Skeletal muscle satellite cell (primary cell): Measurements from ENCODE around the gene ATXN7L1.

Experiments
- H3K27me3 ChIP-seq: 2 replicates; pipeline ENCODE4 v1.7.0; 2013; ENCODE audit warnings: low read length; ENCODE audit not compliant: control insufficient read depth, insufficient read depth
- H3K36me3 ChIP-seq: 2 replicates; pipeline ENCODE4 v1.7.0; 2013; ENCODE audit warnings: mild to moderate bottlenecking, control low read depth, low read length; ENCODE audit not compliant: insufficient read depth
- H3K4me1 ChIP-seq: 2 replicates; pipeline ENCODE4 v1.7.0; 2013; ENCODE audit warnings: low read length; ENCODE audit not compliant: control insufficient read depth, insufficient read depth
- H3K4me2 ChIP-seq: 2 replicates; pipeline ENCODE4 v1.7.0; 2013; ENCODE audit warnings: mild to moderate bottlenecking, low read length
- H3K4me3 ChIP-seq: 2 replicates; pipeline ENCODE4 v1.7.0; 2013; ENCODE audit warnings: low read length
- H3K9ac ChIP-seq: 2 replicates; pipeline ENCODE4 v1.7.0; 2013; ENCODE audit warnings: mild to moderate bottlenecking, low read depth, low read length, moderate library complexity
- H3K9me3 ChIP-seq: replicated peaks from 2 replicates; pipeline ENCODE4 v1.7.0; 2013; ENCODE audit warnings: mild to moderate bottlenecking, control low read depth, low read length

Gene ATXN7L1

DNA sequence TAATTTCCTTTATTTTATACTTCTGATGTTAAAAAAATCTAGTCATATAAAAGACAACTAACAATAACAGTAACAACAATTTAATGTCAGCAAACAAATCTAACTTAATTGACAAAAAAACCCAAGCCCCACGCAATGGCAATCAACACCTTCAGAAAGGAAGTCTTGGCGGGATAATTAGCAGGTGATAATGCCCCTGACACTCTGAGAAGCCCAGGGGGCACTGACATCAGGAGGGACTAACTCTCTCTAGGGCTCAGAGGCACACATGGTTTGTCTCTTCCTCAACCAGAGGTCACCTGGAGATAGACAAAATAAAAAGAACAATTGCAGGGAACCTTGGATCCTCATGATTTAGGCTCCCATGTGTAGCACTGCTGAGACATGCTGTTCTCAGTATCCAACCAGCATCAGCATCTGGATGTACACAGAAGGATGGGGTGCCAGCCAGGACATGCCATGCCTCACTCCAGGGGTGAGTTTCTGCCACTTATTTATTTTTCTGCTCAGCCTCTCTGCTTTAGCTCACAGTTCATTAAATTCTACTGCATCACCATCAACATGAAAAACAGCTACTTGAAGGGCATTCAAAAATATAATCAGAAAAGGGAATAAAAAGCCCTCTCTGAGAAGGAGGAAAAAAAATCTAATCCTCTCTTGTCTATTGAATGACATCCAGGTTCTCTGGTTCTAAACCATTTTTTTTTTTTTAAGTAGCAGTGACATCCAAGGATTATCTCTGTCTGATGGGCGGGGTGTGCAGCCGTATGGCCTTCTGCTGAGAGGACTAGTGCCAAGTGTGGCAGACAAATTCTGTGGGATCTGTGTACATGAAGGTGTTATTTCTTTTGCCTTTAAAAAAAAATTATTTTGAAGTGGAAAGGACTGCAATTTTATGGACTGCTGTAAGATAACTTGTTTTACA lies 96.3 kb downstream of the ATXN7L1 start:
- no peaks in the 10 kb centered on the region for H3K27me3 ChIP-seq
- peaks cover 38% of the 10 kb centered on the region for H3K4me1 ChIP-seq
- no peak overlapping the region for H3K9ac ChIP-seq
- no peak overlapping the region for H3K4me3 ChIP-seq
- H3K4me2 ChIP-seq: no peak overlapping the region
- H3K36me3 ChIP-seq: no peaks in the 10 kb centered on the region
- no peaks in the 10 kb centered on the region for H3K9me3 ChIP-seq

DNA sequence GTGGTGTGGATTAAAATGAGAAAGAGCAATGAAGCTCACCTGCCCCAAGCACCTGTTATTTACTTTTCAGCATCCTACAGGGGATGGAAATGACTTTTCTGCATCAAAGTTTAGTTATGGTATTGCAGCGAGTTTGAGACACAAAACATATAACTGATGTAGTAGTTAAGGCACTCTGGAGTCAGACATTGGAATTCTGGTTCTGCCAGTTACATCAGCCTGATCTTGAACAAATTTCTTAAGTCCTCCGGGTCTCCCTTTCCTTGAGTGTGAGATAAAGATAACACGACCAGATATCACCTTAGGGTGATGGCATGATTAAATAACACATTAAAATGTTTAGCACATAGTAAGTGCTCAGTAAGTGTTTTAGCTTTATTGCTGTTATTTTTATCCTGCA lies 97.4 kb downstream of the ATXN7L1 start:
- Histone ChIP-seq H3K36me3 (no peaks in the 10 kb centered on the region), H3K9ac (no peak overlapping the region), H3K4me2 (no peak overlapping the region), H3K4me3 (no peak overlapping the region), H3K4me1 (peaks cover 41% of the 10 kb centered on the region), H3K27me3 (no peaks in the 10 kb centered on the region), H3K9me3 (no peaks in the 10 kb centered on the region)

DNA sequence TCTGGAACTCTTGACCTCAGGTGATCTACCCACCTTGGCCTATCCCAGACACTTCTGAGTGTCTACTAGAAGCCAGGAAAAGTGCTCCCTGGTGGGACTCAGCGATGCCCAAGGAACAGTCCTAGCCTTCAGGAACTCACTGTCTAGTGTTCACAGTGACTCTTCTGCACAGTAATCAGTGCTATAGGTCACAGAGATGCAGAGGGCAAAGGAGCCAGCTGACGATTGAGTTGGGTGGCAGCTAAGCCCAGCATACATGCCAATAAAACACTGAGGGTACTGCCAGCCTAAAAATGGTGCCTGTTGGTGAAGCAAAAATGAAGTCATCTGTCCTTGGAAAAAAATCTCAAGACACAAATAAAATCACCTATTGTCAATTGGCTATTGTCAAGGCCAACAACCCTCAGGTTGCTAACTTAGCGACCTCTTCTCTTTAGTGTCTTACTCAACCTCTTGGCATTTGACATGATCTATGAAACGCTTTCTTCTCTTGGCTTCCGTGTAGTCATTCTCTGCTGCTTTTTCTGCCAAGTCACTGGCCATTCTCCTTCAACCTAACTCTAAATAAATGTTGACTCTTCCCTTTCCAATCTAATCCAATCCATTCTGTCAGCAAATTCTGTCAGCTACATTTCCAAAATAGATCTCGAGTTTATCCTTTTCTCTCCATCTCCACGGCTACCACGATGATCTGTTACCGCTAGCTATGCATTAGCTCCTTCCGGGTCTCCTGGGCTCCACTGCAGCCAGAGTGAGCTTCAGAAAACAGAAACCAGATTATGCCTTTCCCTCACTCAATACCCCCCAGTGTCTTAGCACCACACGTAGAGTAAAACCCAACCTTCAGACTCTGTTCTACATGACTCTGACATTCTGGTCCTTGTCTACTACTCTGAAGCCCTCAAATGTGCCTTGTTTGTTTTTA lies 99.2 kb downstream of the ATXN7L1 start:
- Histone ChIP-seq H3K27me3 (no peaks in the 10 kb centered on the region), H3K9me3 (no peaks in the 10 kb centered on the region), H3K4me2 (peak overlapping the region; percentile 11), H3K36me3 (no peaks in the 10 kb centered on the region), H3K4me3 (no peak overlapping the region), H3K9ac (no peak overlapping the region), H3K4me1 (peaks cover 31% of the 10 kb centered on the region)

DNA sequence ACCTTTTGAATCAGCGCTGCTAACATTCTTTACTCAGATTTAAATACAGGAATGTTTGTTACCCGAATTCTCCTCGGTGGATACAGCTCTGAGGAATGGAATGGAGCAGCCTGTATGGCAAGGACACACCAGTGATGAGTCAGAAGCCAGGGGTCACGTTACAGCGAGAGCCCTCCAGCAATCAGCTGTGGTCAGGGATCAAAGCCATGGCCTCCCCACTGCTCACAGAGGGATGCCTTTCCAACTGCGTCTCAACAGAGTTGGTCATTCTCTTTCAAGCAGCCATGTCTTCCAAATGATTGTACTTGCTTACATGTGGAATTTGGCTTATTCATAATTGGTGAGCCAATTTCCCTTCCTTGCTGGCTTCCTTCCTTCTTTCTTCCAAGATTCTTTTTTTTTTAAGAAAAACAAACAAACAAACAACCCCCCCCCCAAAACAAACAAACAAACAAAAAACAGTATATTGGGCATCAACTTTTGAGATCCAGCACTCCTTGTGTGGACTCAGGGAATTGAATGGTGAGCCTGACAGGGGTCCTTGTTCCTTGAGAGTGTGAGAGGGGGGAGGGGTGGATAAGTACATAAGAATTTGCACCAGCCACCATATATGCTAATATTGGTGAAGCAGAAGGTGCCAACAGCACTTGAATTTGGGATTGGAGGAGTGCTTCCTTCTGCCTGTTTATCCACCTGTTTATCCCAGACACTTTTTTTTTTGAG lies 100.2 kb downstream of the ATXN7L1 start:
- Histone ChIP-seq H3K4me2 (peak overlapping the region; percentile 72), H3K4me3 (no peak overlapping the region), H3K9me3 (no peaks in the 10 kb centered on the region), H3K36me3 (no peaks in the 10 kb centered on the region), H3K4me1 (peaks cover 28% of the 10 kb centered on the region), H3K27me3 (no peaks in the 10 kb centered on the region), H3K9ac (peak overlapping the region; percentile 24)

DNA sequence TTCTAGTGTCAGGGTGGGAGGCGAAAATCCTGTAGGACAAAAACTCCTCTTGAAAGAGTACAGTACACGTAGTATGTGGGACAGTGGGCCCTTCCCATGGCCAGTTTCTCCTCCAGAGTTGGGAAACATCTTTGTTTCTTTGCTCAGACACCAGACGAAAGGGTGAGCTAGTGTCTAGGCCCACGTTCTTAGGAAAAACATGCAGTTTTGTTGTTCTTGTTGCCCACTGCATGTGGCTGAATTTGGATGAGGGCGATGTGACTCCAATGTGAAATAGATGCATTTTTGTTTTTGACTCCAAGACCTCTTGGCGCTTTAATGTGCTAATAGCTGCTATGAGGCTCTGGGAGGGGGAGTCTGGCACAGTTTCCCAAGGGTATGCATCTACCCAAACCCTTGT lies 100.8 kb downstream of the ATXN7L1 start:
- H3K27me3 ChIP-seq: no peaks in the 10 kb centered on the region
- H3K4me3 ChIP-seq: peak overlapping the region; percentile 10
- peaks cover 28% of the 10 kb centered on the region for H3K4me1 ChIP-seq
- peak overlapping the region; percentile 72 for H3K4me2 ChIP-seq
- H3K9me3 ChIP-seq: no peaks in the 10 kb centered on the region
- H3K9ac ChIP-seq: peak overlapping the region; percentile 24
- no peaks in the 10 kb centered on the region for H3K36me3 ChIP-seq

- H3K27me3 ChIP-seq: no peaks in the 10 kb centered on the region
- H3K4me3 ChIP-seq: no peak overlapping the region
- H3K4me2 ChIP-seq: no peak overlapping the region
- no peaks in the 10 kb centered on the region for H3K9me3 ChIP-seq
- no peak overlapping the region for H3K9ac ChIP-seq
- H3K4me1 ChIP-seq: peaks cover 43% of the 10 kb centered on the region
- H3K36me3 ChIP-seq: no peaks in the 10 kb centered on the region
Measured at GRCh38 chr7:105773030-105773460, 103.4 kb downstream of the ATXN7L1 start.

DNA sequence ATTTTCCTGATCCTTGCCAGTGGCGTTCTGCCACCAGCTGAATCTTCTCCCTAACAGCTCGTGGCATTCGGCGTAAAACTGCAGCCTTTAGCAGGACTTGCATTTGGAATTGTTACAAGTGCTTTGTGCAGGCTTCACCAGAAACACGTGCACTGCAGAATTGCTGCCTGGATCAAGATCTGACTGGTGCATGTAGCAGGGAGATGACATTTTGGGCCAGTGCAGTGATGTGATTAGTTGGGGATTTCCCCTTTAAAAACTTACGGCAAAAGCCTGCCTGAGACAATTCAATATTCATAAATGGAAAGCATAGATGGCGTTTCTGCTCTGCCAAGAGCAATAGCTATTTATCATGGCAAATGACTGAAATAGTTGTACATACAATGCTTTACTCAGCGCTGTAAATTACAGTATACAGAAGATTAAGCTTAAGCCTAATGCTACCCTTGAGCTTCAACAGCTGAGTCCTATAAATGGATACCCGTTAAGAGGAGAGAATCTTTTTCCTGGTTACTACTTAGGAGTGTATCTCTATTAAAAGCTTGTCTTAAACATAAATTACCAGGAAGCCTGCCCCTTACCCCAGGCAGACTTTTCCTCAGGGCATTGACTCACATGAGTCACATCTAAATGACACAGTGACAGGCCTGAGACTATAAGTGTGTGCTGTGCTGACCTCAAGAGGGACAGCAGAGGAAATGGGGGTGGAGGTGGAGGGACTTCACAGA lies 106.3 kb downstream of the ATXN7L1 start:
- Histone ChIP-seq H3K9me3 (no peaks in the 10 kb centered on the region), H3K4me2 (no peak overlapping the region), H3K9ac (no peak overlapping the region), H3K27me3 (no peaks in the 10 kb centered on the region), H3K36me3 (no peaks in the 10 kb centered on the region), H3K4me1 (peaks cover 18% of the 10 kb centered on the region), H3K4me3 (no peak overlapping the region)

- Histone ChIP-seq H3K9me3 (no peaks in the 10 kb centered on the region), H3K4me1 (peaks cover 16% of the 10 kb centered on the region), H3K27me3 (no peaks in the 10 kb centered on the region), H3K9ac (no peak overlapping the region), H3K4me3 (no peak overlapping the region), H3K36me3 (no peaks in the 10 kb centered on the region), H3K4me2 (no peak overlapping the region)
Measured at GRCh38 chr7:105768898-105769507, 107.4 kb downstream of the ATXN7L1 start.

DNA sequence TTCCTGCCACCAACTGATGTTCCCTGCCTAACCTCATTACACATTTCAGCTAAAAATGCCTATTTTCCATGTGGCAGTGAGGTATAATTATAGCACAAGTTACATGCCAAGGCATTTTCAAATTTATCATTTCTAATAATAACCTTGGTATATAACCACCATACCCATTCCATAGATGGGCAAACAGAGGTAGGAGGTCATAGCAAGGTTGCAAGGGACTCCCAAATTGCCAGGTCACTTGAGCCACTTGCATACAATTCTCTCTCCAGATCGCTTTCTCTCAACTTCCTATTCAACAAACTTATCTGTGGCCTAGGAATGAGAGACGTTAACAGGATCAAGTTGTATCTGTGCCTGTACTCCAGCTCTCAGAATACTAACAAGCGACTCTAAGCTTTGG lies 108.3 kb downstream of the ATXN7L1 start:
- Histone ChIP-seq H3K9me3 (no peaks in the 10 kb centered on the region), H3K4me3 (no peak overlapping the region), H3K4me2 (no peak overlapping the region), H3K4me1 (peaks cover 16% of the 10 kb centered on the region), H3K27me3 (no peaks in the 10 kb centered on the region), H3K36me3 (no peaks in the 10 kb centered on the region), H3K9ac (no peak overlapping the region)

GRCh38 chr7:105766421-105767073 lies 109.9 kb downstream of the ATXN7L1 start:
- H3K4me2 ChIP-seq: no peak overlapping the region
- H3K4me3 ChIP-seq: no peak overlapping the region
- no peaks in the 10 kb centered on the region for H3K9me3 ChIP-seq
- no peaks in the 10 kb centered on the region for H3K27me3 ChIP-seq
- no peak overlapping the region for H3K9ac ChIP-seq
- H3K4me1 ChIP-seq: peaks cover 16% of the 10 kb centered on the region
- no peaks in the 10 kb centered on the region for H3K36me3 ChIP-seq
